ENCODE measurements around the gene PRDM16. TPM values are rescaled to one million over a fixed set of nuclear protein-coding genes. Genes with fewer than 3 reads are reported as not detected.

Gene PRDM16
- total RNA-seq (2022) (0.09 and 0.66 TPM in 2 replicates), Bru-seq, nascent RNA (percentile 7 among the genes with signal in this experiment), BruChase-seq, experiment 1, labeled RNA remaining after a 6-hour chase (percentile 5 among the genes with signal in this experiment), BruChase-seq, experiment 2, labeled RNA remaining after a 2-hour chase (percentile 6 among the genes with signal in this experiment)
- long read RNA-seq = 0 reads

GRCh38 chr1:3068564-3069431 is at the start of gene PRDM16:
PRDM16 (plus strand) TSS chr1:3069203; CDS start chr1:3069260, 57 bp downstream.
- DNase-seq = peak; percentile 9
- Mint-ChIP-seq H3K9me3 (ENCODE audit: low read depth, unreplicated experiment) (no peaks in the 10 kb centered on the region), H3K27me3 (ENCODE audit: unreplicated experiment) (peaks cover 48% of the 10 kb centered on the region), H3K4me1 (ENCODE audit: low read depth, unreplicated experiment) (no peaks in the 10 kb centered on the region), H3K27ac (ENCODE audit: unreplicated experiment) (no peak within 1 kb of the TSS), H3K36me3 (ENCODE audit: insufficient read depth, unreplicated experiment) (peaks cover 16% of the 10 kb centered on the region), H3K4me3 (ENCODE audit: low read depth, unreplicated experiment) (peak within 1 kb of the TSS; percentile 61)
- CTCF ChIA-PET = no interaction called here
- BruUV-seq (replicated peaks) = no TSS peak
- TF ChIP-seq, protein P1, sequence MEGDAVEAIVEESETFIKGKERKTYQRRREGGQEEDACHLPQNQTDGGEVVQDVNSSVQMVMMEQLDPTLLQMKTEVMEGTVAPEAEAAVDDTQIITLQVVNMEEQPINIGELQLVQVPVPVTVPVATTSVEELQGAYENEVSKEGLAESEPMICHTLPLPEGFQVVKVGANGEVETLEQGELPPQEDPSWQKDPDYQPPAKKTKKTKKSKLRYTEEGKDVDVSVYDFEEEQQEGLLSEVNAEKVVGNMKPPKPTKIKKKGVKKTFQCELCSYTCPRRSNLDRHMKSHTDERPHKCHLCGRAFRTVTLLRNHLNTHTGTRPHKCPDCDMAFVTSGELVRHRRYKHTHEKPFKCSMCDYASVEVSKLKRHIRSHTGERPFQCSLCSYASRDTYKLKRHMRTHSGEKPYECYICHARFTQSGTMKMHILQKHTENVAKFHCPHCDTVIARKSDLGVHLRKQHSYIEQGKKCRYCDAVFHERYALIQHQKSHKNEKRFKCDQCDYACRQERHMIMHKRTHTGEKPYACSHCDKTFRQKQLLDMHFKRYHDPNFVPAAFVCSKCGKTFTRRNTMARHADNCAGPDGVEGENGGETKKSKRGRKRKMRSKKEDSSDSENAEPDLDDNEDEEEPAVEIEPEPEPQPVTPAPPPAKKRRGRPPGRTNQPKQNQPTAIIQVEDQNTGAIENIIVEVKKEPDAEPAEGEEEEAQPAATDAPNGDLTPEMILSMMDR (IDR thresholded peaks at IDR 0.05; ENCODE audit: unreplicated experiment) = no peak
- intact Hi-C loops (cut with micrococcal nuclease; ENCODE audit: unreplicated experiment) = no loop called here

DNA sequence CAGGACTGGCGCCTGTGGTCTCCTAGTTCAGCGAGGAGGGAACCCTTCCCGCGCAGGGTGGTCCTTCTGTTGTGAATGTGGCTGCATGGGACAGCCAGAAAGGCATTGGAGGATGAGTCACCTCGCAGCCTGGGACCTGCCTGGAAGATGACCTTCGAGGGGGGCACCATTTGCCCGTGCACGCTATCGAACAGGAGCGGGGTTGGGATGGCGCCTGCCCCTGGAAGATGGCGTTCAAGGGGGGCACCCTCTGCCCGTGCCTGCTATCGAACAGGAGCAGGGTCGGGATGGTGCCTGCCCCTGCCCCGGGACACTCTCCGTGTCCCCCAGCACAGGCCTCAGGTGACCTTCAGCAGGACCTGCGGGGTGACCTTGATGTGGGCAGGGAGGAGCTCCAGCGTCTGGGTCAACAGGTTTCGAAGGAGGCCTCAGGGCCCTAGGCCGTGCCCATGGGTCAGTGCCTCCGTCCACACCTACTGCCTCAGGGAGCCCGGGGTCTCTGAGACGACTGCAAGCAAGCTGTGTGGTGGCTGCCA is 49.4 kb upstream of the PRDM16 start:
- intact Hi-C loops (cut with micrococcal nuclease; ENCODE audit: unreplicated experiment) = no loop called here
- CTCF ChIA-PET = no interaction called here
- TF ChIP-seq, protein P1 (IDR thresholded peaks at IDR 0.05; ENCODE audit: unreplicated experiment) = no peak
- Mint-ChIP-seq H3K27ac (ENCODE audit: unreplicated experiment) (no peak overlapping the region), H3K27me3 (ENCODE audit: unreplicated experiment) (peaks cover 47% of the 10 kb centered on the region), H3K36me3 (ENCODE audit: insufficient read depth, unreplicated experiment) (no peaks in the 10 kb centered on the region), H3K4me3 (ENCODE audit: low read depth, unreplicated experiment) (no peak overlapping the region), H3K4me1 (ENCODE audit: low read depth, unreplicated experiment) (no peaks in the 10 kb centered on the region), H3K9me3 (ENCODE audit: low read depth, unreplicated experiment) (no peaks in the 10 kb centered on the region)
- no peak for DNase-seq
- no TSS peak for BruUV-seq (replicated peaks)

GRCh38 chr1:3020263-3020909 is 48.6 kb upstream of the PRDM16 start:
- no peak for DNase-seq
- H3K27ac Mint-ChIP-seq (ENCODE audit: unreplicated experiment) = no peak overlapping the region
- TF ChIP-seq, protein P1 (IDR thresholded peaks at IDR 0.05; ENCODE audit: unreplicated experiment) = no peak
- H3K36me3 Mint-ChIP-seq (ENCODE audit: insufficient read depth, unreplicated experiment) = no peaks in the 10 kb centered on the region
- H3K9me3 Mint-ChIP-seq (ENCODE audit: low read depth, unreplicated experiment) = no peaks in the 10 kb centered on the region
- H3K4me3 Mint-ChIP-seq (ENCODE audit: low read depth, unreplicated experiment) = no peak overlapping the region
- intact Hi-C loops (cut with micrococcal nuclease; ENCODE audit: unreplicated experiment) = no loop called here
- H3K4me1 Mint-ChIP-seq (ENCODE audit: low read depth, unreplicated experiment) = no peaks in the 10 kb centered on the region
- H3K27me3 Mint-ChIP-seq (ENCODE audit: unreplicated experiment) = peaks cover 39% of the 10 kb centered on the region
- CTCF ChIA-PET = no interaction called here
- no TSS peak for BruUV-seq (replicated peaks)

DNA sequence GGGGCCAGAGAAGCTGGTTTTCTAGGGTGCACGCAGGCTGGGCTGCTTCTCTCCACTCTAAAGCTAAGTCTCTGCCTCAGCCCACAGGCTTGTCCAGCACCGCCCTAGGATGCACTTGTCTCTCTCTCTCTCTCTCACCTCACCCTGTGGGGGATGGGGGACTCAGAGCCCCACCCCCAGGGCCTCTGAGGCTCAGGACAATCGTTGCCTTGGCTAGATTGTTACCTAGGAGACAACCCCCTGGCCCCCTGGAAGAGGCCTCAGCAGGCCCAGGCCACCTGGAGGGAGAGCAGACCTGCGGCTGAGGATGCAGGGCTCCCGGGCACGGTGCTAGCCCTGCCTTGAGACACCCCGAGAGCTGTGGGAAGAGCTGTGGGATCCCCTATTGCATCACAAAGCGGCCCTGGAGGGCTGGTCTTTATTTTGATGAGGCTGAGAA is 47.8 kb upstream of the PRDM16 start, which contains the start of gene ACTRT2:
ACTRT2 (plus strand) TSS at position 235 of the 439 bp plus-strand sequence. CDS start 220 bp downstream, outside the sequence.
- no TSS peak for BruUV-seq (replicated peaks)
- H3K4me3 Mint-ChIP-seq (ENCODE audit: low read depth, unreplicated experiment) = no peak within 1 kb of the TSS
- no peaks in the 10 kb centered on the region for H3K9me3 Mint-ChIP-seq (ENCODE audit: low read depth, unreplicated experiment)
- no peak within 1 kb of the TSS for H3K27ac Mint-ChIP-seq (ENCODE audit: unreplicated experiment)
- intact Hi-C loops (cut with micrococcal nuclease; ENCODE audit: unreplicated experiment) = no loop called here
- peaks cover 32% of the 10 kb centered on the region for H3K27me3 Mint-ChIP-seq (ENCODE audit: unreplicated experiment)
- H3K4me1 Mint-ChIP-seq (ENCODE audit: low read depth, unreplicated experiment) = no peaks in the 10 kb centered on the region
- no peak for DNase-seq
- H3K36me3 Mint-ChIP-seq (ENCODE audit: insufficient read depth, unreplicated experiment) = no peaks in the 10 kb centered on the region
- CTCF ChIA-PET = no interaction called here
- TF ChIP-seq, protein P1 (IDR thresholded peaks at IDR 0.05; ENCODE audit: unreplicated experiment) = no peak
